ENCODE measurements around the gene LGI1. TPM values are rescaled to one million over a fixed set of nuclear protein-coding genes. Genes with fewer than 3 reads are reported as not detected.
"Not testable (repeated sequence)": the region's sequence is repeated elsewhere in the genome, so short reads cannot be mapped to it uniquely, and the experiment has no call there.

Gene LGI1
- polyA plus RNA-seq, 1 donor, result 34.6 TPM

DNA sequence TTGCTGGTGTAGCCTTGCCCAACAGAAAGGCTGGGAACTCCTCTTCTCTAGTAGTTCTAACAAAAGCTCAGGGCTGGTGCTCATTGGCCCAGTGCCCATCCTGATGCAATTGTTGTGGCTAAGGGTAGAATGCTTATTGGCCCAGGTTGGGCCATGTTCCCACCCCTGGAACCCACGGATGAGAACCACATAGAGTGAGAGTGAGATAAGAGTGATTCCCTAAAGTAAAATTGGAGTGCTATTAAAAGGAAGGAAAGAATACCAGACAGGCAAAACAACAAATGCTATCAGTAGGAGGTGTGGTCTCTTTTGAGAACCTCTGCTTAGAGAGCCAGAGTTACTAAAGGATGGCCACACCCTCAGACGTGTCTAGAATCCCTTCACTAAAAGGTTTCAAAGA, 49.2 kb downstream of the LGI1 start:
- DNase-seq (ENCODE audit: low read depth), result no peak

DNA sequence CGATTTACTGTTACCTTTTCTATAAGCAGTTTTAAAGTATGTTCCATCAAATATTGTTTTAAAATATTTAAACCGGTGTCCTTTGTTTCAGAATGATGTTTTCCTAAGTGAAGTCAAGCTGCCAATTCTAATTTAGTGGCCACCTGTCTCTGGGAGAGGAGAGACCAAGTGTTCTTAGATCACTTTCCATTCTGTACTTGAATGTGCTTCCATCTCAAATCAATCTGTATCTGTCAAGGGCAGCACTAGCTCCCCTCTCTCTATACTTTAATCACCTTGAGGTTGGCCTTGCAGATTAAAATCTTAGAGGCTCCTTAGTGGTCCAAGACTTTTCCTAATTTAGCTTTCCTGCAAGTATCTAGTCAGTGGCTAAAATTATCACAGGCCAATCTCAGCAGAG, 49.6 kb downstream of the LGI1 start:
- DNase-seq (ENCODE audit: low read depth), result no peak

- DNase-seq (ENCODE audit: low read depth), result no peak
Observed at GRCh38 chr10:93812659-93813338, 55.1 kb downstream of the LGI1 start.

DNA sequence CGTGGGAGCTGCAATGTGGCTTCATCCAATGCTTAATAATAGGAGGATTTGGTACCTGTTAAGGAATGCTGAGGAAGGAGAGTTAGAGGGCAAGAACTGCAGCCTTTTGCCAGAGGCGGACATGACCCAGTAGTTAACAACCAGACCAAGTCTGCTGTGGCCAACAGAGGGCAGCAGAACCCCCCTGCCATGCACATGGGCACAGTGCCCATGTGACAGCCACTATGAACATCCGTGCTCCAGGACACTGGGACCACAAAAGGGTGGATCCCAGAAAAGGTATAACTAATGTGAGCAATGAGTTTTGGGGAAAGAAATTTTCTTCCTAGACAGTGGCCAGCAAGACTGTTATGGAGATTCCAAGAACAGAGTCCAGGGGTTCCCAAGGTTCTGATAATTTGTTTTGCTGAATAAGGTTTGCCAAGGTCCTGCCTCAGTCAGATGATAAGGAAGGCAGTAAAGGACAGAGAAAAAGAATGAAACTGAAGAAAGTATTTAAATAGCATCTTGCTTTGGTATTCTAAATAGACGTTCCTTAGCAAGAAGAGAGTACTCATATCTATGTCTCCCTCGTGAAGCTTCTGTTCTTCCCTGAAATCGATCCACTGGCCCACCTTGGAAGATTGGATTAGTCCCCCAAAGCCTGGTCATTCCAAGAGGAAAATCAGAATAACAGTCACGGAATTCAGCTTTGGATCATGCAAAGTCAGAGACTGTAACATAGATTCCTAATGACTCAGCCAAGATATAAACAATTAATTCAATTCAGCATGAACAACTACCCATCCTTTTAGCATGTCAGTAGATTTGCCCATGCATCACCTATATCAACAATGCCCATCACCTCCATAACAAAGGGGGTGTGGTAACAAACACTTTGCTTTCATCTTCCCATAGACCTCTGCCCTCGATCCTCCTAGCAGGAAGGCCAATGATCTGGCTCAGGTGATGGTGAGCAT, 56.0 kb downstream of the LGI1 start:
- DNase-seq (ENCODE audit: low read depth), result no peak

DNA sequence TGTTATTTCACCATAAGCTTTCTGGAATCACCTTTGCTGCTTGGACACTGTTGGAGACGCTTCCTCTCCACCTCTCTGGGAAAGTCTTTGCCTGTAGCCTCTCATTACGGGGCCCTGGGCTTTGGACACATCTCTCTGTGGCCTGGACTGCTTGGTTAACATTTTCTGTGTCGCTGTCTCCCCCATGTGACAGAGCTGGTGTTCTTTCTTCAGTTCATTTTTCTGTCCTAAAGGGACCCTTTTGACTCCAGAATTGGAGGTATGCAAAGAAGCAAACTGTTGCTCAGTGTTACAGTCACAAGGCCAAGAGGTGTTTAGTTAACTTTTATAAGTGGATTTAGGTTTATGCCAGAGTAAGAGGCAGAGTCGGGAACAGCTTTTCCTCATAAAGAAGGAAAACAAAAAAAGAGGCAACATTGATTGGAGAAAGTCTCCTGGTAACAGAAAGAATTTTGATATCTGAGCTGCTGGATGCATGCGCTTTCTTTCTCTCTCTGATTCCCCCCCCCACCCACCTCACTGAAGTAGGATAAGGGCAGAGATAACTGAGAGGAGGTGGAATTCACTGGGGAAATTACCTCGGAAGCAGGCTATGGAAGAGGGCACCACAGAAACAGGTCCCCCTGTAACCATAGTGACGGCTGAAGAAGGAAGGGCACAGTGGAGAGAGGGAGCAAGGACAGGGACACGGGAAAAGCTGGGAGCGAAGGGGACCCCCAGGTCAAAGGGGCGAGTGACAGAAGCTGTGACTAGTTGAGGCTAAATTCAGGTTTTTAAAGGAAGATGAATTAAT, 57.8 kb downstream of the LGI1 start:
- no peak for DNase-seq (ENCODE audit: low read depth)

DNA sequence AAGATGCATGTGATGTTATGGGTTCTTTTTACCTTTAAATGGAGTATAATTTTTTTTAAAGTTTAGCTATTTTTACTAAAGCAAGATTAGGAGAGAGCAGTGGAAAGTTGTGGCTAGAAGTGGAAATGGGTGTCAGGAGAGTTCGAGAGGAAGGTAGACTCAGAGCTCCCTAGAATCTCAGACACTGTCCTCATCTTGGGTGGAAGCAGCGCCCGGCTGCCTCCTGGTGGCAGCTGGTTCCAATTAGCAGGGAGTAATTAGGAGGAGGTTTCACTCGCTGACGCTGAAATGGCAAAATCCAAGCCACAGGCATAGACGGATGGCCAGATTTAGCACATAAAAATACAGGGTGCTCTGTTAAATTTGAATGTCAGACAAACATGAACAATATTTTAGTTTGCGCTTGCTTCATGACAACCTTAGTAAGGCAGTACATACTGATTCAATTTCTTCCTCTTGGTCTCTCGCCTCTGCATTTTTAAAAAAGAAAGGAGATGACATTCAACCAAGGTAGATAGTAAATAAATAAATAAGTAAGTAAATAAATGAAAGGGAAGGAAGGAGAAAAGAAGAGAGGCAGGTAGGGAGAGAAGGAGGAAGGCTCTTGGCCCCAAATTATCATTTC, 58.5 kb downstream of the LGI1 start:
- DNase-seq (ENCODE audit: low read depth), result no peak

DNA sequence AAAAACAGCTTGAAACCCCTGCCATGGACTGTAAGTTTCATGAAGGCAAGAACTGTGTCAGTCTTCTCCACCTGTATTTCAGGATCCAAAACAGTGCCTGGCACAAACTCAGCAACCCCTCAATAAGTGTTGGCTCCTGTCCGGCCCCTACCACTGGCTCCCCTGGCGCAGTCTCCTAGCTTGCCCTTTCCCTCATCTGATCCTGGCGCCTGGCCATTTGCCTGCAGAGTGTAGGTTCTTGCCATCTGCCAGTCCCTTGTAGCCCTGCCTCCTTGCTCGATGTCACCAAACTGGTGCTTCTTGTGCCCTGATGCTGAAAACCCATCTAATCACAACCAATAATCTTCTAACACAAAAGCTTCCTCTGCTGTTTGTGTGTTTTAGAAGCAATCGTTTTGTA, 60.4 kb downstream of the LGI1 start:
- no peak for DNase-seq (ENCODE audit: low read depth)

DNA sequence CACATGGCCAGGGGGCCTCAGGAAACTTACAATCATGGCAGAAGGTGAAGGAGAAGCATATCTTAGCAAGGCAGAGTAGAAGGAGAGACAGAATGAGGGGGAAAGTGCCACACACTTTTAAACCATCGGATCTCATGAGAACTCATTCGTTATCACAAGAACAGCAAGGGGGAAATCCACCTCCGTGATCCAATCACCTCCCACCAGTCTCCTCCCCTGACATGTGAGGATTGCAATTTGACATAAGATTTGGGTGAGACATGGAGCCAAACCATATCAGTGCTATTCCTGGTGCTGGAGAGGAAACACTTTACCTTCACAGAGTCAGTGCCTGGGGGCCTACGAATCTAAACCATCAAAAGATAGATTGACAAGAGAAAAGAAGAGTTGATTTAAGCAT, 61.8 kb downstream of the LGI1 start:
- DNase-seq (ENCODE audit: low read depth), result no peak

- no peak for DNase-seq (ENCODE audit: low read depth)
Observed at GRCh38 chr10:93820434-93820833, 62.7 kb downstream of the LGI1 start.

GRCh38 chr10:93821051-93821772, 63.5 kb downstream of the LGI1 start:
- no peak for DNase-seq (ENCODE audit: low read depth)

DNA sequence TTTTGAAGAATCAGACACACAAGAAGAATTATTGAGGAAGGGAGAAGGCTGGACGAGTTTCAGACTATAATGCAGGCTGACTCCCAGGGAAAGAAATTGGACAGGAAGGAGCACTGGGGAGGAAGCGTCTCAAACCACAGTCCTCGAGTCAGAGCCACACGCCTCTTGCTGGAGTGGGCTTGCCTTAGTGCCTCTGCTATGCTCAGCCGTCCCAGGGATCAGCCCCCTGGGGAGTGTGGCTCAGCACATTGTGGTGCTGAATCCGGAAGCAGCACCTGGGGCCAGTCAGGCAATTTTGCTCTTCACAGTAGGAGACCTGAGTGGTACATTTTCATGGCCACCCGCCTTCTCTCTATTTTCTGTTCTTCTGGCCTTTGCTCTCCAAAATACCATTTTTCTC, 68.6 kb downstream of the LGI1 start:
- DNase-seq (ENCODE audit: low read depth), result no peak

GRCh38 chr10:93827056-93827804, 69.5 kb downstream of the LGI1 start:
- no peak for DNase-seq (ENCODE audit: low read depth)

GRCh38 chr10:93831065-93831464, 73.3 kb downstream of the LGI1 start:
- not testable (repeated sequence) for DNase-seq (ENCODE audit: low read depth)

GRCh38 chr10:93835770-93836169, 78.0 kb downstream of the LGI1 start:
- no peak for DNase-seq (ENCODE audit: low read depth)

DNA sequence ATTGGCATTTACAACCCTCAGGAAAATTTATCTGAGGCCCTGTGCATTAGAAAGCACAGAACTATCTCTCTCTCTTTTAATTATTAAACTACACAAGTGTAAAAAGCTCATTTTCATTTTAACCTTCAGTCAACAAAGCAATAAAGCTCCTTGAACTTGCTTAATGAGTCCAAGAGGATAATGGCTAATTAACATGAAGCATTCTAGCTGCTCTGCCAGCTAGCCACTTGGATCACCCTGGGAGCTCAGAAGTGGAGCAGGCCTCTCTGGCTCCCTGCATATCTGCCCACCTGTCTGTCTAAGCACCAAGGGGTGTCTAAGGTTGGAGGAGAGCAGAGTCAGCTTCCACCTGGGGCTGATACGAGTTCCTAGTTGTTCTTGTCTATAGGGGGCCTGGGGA, 80.1 kb downstream of the LGI1 start:
- no peak for DNase-seq (ENCODE audit: low read depth)

GRCh38 chr10:93838278-93838677, 80.5 kb downstream of the LGI1 start:
- no peak for DNase-seq (ENCODE audit: low read depth)

DNA sequence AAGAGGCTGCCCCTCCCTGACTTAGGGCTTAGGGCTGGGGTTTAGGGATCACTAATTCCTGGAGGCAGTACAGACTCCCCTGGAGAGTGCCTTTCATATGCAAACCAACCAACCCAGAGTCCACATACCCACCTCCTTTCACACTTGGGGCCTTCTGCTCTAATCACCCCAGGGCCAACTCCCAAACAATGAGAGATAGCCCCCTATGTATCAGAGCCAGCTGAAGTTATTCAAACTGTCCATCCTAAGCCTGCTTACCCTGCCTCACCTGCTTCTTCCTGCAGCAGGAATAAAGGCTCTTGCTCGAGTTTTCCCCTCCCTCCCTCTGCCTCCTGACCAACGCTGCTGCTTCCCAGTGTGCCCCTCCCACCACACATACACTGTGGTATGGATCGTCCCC, 84.2 kb downstream of the LGI1 start:
- no peak for DNase-seq (ENCODE audit: low read depth)

- no peak for DNase-seq (ENCODE audit: low read depth)
Observed at GRCh38 chr10:93844979-93845626, 87.4 kb downstream of the LGI1 start.

All from forelimb muscle (tissue), 1 donor.